GM21723 (cell line): ENCODE results near the gene MND1.
"Not testable (repeated sequence)": the region's sequence is repeated elsewhere in the genome, so short reads cannot be mapped to it uniquely, and the experiment has no call there.

Experiments
- ATAC-seq: cut with Tn5 transposase; IDR thresholded peaks from one replicate; pipeline ENCODE4 v1.9.1; 2021; ENCODE audit warnings: mild to moderate bottlenecking, moderate library complexity; ENCODE audit not compliant: unreplicated experiment

Gene MND1

GRCh38 chr4:153438916-153439756 lies 94.6 kb downstream of the MND1 start:
- peak; percentile 84 for ATAC-seq

DNA sequence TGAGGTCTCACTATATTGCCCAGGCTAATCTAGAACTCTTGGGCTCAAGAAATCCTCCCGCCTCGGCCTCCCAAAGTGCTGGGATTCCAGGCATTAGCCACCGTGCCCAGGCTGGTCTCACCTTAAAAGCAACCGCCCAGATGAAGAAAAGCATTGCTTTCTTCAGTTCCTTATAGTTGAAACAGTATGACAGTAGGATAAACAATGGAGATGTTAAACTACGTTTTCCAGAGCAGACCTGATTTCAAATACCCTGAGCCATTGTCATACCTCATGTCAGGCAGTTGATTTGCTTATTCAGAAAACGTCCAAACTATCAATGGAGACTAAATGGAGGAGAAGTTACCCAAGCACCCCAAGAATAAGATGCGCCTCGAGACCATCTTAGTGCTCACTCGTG lies 95.3 kb downstream of the MND1 start:
- ATAC-seq, result peak; percentile 7

GRCh38 chr4:153440475-153440874 lies 96.0 kb downstream of the MND1 start:
- ATAC-seq, result no peak

DNA sequence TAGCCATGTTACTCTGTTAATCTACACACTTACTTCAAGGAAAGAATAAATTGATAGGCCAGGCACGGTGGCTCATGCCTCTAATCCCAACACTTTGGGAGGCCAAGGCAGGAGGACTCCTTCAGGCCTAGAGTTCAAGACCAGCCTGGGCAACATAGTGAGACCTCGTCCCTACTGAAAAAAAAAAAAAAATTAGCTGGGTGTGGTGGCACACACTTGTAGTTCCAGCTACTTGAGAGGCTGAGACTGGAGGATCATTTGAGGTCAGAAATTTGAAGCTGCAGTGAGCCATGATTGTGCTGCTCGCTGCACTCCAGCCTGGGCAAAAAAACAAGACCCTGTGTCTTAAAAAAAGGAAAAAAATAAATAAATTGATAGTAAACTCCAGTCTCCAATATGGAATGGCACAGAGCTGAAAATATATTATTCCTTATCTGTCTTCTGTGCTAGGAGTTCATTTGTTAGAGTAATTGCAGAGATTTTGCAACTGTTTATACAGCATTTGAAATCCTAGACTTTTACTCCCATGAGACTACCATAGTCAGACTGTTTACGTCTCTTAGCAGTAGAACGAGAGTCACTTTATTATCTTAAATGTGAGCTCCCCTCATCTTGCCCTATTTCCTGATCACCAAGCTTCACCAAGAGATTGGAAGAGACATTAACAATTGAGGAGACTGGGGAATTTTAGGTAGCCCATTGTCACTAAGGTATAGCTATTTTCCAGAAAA lies 102.9 kb downstream of the MND1 start:
- ATAC-seq, result no peak

GRCh38 chr4:153448003-153448731 lies 103.7 kb downstream of the MND1 start:
- no peak for ATAC-seq

GRCh38 chr4:153449338-153449737 lies 104.8 kb downstream of the MND1 start:
- no peak for ATAC-seq

DNA sequence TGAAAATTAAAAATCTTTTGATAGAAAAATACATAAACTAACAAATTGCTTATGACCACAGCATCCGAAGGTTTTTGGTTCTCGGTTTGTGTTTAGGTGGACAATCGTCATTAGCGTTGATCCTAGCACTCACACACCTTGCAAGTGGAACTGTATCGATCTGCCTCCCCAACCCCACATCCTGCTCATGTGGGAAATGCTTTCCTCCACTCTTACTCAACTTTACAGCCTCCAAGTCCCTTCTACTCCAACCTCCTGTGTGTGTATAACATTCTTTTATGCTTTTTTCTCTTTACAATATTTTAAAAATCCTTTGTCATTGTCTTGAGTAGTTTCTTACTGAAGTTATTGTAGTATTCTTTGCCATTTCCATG lies 106.0 kb downstream of the MND1 start:
- ATAC-seq, result no peak

DNA sequence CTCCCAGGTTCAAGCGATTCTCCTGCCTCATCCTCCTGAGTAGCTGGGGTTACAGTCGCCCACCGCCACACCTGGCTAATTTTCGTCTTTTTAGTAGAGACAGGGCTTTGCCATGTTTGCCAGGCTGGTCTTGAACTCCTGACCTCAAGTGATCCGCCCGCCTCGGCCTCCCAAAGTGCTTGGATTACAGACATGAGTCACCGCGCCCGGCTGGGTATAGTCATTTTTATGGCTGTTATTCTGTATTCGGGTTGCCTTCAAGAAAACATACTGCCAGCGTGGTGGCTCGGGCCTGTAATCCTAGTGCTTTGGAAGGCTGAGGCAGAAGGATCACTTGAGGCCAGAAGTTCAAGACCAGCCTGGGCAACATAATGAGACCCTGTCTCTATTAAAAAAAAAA lies 106.7 kb downstream of the MND1 start:
- not testable (repeated sequence) for ATAC-seq

DNA sequence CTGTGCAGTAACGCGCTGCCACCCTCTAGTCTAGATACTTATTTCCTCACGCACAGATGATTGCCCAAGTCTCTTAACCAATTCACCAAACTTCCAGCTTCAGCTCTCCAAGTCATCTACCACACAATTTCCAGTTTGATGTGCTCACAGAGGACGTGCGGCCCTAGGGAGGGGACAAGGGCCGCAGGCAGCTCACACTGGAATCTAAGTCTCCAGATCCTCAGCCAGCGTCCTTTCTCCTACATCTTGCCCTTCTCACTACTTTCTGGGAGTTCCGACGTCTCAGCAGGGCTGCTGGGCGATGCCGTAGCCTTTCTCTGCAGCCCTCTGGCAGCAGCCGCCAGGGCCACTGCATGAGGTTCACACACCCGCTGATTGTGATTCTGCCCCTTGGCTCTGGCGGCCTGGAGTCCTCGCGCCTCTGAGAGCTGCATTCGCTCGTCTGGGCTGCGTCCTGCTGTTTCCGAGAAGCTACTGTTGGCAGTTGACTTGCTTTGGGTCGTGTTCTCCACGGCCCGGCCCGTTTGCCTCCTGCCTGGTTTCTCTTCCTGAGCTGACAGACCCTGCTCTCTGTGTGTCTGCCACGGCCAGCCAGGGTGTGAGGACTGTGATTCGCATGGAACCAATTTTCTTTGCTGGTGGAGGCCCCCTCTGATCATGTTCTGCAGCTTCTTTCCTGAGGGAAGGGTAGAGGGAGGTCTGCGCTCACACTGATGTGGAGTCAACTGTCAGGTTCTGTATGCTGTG lies 107.6 kb downstream of the MND1 start:
- no peak for ATAC-seq

- ATAC-seq, result no peak
Measured at GRCh38 chr4:153452658-153453378, 108.3 kb downstream of the MND1 start.

GRCh38 chr4:153453402-153453801 lies 108.9 kb downstream of the MND1 start:
- ATAC-seq, result no peak

- ATAC-seq, result no peak
Measured at GRCh38 chr4:153458969-153459368, 114.5 kb downstream of the MND1 start.

- ATAC-seq, result not testable (repeated sequence)
Measured at GRCh38 chr4:153461549-153461948, 117.1 kb downstream of the MND1 start.

GRCh38 chr4:153464068-153464467 lies 119.6 kb downstream of the MND1 start:
- no peak for ATAC-seq
